ENCODE results near the gene ITPK1.

ITPK1 gene

DNA sequence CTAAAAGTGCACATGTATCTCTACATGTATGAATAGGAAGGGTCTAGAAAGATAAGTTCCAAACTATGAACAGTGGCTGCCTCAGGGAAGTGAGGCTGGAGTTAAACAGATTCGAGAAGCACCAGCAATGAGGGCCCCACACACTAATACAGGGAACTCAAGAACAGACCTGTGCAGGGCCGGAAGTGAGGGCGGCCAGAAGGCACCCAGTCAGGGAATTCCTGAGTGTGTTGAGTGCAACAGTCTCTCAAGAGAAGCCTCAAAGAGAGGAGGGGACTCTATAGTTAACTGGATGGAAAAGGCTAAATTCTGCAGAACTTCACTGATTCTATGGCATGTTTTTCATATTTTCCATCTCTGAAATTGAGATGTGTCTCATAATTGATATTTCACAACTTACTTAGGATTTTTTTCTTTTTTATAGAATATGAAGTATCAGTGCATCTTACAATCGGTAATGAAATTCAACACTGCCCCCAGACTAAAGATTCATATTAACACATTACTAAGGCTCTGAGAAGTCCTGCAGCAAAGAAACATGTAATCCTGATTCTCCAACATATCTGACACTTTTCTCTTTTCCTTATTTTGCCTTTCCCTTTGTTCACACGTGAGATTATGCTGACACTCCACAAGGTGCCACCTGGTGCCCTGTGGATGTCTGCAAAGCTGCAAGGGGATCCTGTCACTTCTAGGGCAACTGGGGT is 131.5 kb downstream of the ITPK1 start:
- DNase-seq, result no peak

DNA sequence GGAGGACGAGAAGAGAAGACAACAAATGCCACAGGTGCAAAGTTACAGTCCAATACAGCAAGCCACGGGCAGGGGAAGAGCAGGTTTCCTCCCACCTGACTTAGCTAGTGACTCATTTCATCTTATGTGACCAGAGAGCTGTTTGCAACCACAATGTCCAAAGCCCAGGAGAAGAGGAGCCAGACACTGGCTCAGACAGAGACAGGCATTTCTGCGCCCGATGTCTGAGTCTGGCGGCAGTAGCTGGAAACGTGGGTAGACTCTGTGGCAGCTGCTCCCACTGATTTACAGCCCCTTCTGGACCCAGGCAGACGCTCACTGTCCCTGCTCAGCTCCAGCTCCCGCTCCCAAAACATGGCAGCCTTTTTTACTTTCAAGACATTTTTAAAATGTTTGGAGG is 132.8 kb downstream of the ITPK1 start:
- no peak for DNase-seq

DNA sequence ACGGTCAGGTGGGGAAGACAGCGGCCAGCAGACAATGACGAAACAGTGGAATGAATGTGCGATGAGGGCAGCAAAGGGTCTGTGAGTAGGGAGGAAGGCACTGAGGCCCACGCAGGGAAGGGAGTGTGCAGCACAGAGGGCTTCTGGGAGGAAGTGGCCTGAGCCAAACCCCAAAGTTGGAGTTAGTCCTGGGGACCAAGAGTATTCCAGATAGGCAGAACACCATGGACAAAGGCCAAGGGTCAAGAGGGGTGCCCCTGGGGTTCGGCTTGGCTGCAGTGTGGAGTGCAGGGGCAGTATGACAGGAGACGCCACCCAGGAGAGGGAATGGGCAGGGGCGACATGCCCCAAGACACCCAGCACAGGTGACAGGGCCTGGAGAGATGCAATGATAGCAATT is 134.0 kb downstream of the ITPK1 start:
- DNase-seq, result no peak

DNA sequence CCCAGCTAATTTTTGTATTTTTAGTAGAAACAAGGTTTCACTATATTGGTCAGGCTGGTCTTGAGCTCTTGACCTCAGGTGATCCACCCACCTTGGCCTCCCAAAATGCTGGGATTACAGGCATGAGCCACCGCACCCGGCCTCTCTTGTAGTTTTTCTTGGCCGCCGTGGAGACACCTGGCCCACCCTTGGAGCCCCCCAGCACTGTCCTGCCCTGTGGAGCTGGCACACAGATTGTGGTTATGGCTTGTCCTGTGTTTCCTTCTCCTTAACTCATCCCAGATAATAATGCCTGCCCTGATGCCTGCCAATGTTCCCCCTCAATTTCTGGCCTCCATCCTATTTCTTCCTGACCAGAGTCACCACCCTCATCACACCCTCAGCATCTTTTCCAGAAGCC is 134.9 kb downstream of the ITPK1 start:
- no peak for DNase-seq

DNA sequence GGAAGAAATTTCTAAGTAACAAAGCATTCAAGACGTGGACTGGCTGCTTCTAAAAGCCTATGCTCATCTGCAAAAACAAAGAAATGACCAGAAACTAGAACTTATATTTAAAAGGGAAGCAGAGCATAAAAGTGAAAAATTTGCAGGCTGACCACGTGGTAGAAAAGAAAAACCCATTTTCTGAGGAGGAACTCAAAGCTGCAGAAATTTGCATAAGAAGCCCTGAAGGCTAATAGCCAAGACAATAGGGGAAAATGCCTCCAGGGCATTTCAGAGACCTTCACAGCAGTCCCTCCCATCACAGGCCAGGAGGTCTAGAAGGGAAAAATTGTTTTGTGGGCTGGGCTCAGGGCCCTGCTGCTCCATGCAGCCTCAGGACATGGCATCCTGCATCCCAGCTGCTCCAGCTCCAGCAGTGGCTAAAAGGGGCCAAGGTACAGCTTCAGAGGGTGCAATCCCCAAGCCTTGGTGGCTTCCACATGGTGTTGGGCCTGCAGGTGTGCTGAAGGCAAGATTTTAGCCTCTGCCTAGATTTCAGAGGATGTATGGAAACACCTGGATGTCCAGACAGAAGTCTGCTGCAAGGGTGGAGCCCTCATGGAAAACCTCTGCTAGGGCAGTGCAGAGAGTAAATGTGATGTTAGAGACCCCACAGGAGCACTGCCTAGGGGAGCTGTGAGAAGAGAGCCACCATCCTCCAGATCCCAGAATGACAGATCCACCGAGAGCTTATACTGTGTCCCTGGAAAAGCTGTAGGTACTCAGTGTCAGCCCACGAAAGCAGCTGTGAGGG is 137.3 kb downstream of the ITPK1 start:
- DNase-seq, result no peak

DNA sequence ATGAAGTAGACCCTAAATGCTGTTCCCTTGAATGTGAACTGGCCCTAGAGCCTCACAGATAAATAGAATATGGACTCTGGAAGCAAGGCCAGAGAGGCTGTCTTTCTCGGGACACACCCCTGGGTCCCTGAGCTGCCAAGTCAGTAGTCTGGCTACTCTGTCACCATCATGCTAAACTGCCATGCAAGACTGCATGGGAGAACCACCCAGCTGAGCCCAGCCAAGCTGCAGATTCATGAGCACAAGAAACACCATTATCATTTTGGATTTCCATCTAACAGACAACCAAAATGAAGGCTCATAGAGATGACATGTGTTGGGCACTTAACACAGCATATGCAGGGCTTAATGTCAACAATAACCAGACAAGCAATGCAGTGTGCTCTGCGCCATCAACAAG is 139.5 kb downstream of the ITPK1 start:
- DNase-seq, result no peak

DNA sequence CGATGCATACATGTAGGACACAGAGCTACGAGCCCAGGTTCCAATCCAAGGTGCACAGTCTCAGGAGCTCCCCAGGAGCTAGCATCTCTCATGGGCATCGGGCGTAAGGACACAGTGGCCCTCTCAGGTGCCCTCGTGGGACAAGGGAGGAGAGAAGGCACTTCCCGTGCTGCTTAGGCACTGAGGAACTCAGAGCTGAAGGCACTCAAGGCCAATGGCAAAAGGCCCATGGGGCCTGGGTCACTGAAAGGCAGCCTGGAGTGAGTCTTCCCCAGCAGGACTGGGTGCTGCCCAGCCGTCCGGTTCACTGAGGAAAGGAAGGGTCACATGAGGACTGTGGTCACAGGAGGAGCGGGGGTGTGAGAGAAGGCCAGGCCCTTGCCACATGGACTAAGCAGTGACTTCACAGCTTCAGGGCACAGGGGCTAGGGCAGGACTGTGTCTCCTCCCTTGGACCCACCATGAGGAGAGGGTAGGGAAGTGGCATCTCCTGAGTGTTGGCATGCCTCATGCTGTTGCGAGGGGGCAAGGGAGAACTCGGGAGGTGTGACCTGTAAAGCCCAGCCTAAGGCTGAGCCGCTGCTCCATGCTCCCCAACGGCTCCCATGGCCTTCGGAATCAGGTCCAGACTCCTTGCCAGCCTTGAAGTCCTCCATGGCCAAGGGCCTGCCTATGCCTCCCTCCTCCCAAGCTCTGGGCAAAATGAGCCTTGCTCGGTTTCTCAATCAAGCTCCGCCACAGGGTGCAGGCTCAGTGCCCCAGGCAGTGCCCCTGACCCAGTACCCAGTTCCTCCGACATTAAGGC is 141.0 kb downstream of the ITPK1 start:
- DNase-seq, result no peak

DNA sequence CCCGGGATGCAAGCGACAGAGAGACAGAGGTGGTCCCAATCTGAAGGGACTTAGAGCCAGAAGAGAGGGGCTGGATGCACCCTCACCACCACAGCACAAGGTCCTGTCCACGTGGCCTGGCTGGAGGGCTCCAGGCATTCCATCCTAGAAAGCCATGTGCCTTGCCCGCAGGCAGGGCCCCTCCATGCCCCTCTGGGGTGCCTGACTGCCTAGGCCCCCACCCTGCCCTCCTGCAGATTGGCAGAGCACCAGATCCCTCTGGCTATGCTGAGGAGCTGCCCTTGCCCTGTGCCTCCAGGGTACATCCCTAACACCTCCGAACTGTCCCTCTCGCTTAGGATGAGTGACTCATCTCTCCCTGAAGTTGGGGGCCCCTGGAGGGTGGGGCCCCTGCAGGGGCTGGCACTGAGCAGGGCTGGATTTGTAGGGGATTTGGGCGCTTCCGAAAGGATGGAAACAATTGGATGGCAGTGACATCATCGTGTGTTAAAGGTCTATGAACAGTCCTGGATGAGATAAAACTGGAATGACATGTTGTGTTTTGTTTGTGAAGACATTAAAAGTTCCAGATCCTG is 141.8 kb downstream of the ITPK1 start:
- DNase-seq, result no peak

DNA sequence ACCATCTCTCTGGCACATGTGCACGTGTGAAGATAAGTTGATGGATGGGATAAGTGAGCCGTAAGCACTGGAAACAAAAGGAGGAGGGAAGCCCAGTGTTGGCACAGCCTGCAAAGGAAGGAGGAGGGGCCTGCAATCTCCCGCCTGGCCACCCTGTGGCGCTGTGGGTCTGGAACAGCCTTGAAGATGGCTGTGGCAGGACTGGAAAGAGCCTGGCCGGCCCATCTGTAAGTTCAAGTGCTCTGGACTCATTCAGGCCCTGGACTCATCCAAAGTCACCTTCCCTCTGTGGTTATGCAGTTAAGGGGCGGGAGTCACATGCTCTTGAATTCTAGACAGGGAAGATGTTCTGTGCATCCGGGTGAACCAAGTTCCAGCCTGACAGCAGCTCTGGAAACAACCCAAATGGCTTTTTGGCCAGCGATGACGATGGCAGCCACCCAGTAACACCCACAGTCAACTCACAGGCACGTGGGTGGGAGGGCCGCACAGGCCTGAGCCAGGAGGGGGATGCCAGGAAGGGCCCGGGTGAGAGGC is 142.4 kb downstream of the ITPK1 start:
- no peak for DNase-seq

DNA sequence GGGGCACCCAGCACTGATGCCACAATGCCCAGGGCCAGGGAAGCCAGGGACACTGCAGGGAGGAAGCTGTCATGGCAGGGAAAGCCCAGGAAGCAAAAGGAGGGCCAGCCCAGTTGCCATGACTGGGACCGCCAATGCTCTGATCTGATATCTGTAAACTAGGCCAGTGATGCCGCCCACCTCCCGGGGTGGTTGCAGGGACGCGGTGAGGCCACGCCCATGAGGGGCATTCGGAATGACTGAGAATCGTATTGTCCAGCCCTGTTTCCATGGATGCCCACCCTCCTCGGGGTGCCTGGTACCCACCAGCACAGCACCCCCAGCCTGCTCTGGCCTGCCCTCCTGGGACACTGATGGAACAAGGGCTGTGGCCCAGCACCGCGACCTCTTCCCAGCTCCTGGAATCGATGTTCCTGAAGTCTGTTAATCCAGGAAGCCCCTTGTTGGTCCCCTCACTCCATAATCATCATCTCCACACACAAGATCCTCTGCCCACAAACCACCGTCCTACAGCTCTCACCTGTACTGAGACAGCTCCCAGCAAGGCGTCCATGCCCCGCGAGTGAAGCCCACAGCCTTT is 144.0 kb downstream of the ITPK1 start:
- no peak for DNase-seq

DNA sequence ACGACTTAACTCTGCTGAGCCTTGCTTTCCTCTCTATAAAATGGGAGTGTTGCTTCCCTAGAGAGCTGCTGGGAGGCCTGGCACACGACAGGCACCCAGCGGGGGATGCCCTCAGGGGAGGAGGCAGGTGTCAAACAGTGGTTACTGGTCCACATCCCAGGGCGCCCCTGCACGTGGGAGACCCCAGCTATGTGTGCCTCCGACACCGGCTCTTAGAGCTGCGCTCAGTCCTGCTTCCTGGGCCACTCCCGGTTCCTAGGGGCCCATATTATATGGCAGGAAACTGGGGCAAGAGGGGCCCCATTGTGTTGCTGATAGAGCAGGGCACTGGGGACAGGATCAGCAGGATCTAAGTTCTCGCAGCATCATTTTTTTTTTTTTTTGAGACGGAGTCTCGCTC is 145.5 kb downstream of the ITPK1 start:
- no peak for DNase-seq

DNA sequence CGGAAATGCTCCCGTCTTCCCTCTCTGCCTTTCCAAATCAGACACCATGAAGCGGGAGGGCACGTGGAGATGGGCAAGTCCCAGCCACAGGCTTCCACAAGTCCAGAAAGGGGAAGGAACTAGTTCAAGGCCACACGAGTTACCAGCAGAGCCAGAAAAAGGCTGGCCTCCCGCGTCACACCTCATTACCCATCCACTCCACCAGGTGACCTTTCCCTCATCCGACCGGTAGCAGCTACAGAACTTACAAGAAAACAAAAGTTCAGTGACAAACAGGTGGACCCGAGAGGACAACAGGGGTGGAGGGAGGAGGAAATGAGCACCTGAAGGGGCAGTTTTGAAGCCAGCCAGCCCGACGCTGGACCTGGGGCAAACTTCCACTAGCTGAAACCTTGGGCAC is 145.9 kb downstream of the ITPK1 start:
- DNase-seq, result no peak

DNA sequence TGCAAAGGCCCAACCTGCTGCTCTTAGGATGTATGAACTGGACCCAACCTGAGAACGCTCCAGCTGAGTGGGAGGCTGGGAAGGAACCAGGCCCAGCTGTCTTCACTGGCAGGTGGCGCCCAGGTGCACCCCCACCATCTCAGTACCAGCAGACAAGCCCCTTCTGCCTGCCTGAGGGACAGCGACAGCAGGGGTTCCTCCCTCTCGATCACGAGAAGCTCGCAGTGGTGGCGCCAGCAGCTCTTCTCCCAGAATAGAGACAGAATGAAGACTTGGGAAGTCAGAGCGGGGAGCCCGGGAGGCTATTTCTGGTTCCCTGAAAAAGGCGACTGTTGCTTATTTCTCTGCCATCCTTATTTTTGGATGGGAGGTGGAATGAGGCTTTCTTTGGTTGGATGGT is 146.3 kb downstream of the ITPK1 start:
- DNase-seq, result no peak

DNA sequence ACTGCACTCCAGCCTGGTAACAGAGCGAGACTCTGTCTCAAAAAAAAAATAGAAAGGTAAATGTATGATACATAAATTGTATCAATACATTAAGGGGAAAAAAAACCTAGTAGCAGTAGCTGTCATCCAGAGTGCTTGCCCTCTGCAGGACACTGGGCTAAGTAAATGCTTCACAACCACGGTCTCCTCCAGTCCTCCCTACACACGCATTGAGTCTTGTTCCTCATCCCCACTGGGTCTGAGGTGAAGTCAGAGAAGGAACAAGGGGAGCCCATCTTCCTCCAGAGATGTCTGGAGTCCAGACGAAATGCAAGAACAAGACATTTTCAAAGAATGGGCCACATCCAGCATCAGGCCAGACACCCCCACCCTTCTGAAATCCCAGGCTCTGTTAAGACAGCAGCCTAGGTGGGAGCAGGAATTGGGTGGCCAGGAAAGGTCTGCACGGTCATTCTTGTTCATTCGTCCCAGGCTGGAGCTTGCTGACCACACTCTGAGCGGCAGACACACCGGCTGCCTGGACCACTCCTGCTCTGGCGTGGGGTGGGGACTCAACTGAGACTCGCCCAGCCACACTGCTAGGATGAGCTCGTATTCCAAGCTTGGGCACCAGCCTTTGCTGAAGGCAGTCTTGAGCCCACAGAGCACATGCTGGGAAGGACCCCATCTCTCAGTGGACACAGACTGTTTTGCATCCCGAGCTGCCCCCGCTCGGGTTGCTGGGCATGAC is 147.3 kb downstream of the ITPK1 start:
- DNase-seq, result no peak

DNA sequence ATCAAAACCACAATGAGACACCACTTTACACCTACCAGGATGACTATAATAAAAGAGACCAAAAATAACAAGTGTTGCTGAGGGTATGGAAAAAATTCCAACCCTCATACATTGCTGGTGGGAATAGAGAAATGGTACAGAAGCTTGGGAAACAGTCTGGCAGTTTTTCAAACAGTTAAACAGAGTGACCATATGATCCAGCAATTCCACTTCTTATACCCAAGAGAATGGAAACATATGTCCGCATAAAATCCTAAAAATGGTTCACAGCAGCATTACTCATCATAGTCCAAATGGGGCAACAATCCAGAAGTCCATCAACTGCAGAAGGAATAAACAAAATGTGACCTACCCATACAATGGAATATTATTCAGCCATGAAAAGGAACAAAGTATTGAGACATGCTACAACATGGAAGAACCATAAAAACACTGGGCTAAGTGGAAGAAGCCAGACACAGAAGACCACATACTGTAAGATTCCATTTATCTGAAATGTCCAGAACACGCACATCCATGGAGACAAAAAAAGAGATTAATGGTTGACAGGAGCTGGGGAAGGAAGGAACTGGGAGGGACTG is 148.3 kb downstream of the ITPK1 start:
- no peak for DNase-seq

DNA sequence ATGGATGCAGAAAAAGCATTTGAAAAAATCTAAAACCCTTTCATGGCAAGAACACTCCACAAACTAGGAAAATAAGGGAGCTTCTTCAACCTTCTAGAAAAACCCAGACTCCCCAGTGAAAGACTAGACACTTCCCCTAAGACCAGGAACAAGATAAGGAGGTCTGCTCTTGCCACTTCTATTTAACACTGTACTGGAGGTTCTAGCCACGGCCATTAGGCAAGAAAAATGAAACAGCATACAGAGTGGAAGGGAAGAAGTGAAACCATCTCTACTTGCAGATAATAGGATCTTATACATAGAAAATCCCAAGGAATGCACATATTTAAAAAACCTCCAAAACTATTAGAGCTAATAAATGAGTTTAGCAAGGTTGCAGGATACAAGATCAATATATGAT is 150.4 kb downstream of the ITPK1 start:
- no peak for DNase-seq

DNA sequence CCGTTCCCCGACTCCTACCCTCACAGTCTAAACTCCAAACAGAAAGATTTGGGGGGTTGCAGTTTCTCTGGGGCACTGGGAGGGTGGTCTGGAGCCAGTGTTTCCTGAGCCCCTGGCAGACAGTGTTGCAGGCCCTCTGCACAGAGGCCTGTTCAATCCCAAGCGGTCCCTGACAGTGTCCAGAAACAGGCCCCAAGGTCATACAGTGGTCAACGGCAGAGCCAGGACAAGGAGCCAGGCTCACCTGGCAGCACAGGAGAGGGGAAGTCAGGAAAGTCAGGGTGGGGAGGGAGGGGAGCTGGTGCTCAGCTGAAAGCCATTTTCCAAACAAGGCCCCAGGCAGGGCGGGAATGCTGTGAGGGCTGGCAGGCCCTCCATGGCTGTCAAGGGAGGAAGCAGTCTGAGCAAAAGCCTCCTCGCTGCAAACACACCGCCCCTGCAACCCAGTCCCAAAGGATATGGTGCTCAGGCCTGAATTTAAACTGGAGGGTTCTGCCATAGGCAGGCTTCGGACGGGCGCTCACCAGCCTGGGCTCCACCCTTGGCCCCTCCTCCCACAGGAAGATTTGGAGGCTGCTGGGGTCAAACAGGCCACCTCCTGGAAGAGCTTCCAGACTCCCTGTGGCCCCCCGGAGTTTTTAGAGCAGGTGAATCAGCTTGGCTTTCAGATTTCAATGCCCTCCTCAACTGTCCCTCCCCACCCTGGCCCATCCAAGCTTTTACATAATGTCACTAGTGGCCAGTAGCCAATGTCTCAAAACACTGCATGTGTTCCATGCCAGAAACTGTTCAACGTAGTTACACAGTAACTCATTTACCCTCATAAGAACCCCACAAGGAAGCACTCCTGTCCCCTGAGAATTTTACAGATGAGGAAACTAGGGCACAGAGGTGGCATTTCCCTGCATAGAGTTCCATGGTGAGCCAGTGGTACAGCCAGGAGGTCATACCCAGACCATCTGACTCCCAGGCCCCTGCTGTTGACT is 151.3 kb downstream of the ITPK1 start:
- DNase-seq, result no peak

DNA sequence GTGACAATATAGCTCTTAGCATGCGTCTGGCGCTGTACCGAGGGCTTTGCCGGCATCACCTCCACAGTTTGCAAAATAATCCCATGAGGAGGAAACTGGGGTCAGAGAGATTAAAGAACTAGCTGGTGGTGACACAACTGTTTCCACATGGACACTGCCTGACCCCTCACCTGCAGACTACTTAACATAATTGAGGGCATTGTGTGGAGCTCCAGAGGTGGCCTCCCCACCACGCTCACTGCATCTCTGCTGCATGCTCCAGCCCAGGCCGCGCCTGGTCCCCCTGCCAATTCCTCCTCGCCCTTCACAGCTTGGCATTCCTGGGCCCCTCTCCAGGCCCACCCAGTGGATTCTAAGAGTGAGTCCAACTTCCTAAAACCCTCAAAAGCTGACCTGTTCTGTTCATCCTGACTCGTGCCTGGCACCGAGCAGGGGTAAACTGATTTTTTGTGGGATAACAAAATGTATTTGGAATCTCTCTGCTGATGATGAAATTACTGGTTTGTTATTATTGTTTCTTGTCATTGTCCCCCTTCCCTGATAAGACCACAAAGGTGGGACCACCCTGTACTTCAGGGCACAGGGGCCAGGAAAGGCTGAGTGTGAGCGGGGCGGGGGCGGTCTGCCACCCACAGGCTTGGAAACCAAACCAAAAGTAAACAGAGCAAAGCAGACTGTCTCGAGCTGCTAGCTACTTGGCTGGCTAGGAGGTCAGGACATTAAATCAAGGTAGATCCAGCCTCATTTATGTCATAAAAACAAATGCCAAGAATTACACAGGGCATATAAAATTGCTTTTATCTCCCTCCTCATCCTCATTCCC is 152.2 kb downstream of the ITPK1 start:
- DNase-seq, result no peak

DNA sequence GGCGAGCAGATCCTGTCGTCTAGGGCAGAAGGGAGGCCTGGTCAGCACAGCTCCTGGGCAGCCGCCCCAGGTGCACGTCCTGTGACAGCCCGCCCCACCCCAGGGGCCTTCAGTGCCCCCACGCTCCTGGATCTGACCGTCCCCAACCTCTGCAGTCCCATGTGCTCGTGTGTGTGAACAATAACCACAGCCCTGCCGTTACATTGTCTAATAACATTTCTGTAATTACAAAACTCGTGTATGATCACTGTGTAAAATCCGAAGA is 153.0 kb downstream of the ITPK1 start:
- no peak for DNase-seq
